Hematopoietic multipotent progenitor cell treated with erythropoietin and hydrocortisone succinate and interleukin-3 and kit ligand, for 8 days (in vitro differentiated cells): ENCODE data around the gene ZNF236.
A peak's percentile ranks its signal among the peaks of the same experiment; 100 is the strongest.

Experiments used
- DNase-seq: peaks from one replicate; pipeline ENCODE4 v3.0.0-alpha.2; 2015

Gene ZNF236

DNA sequence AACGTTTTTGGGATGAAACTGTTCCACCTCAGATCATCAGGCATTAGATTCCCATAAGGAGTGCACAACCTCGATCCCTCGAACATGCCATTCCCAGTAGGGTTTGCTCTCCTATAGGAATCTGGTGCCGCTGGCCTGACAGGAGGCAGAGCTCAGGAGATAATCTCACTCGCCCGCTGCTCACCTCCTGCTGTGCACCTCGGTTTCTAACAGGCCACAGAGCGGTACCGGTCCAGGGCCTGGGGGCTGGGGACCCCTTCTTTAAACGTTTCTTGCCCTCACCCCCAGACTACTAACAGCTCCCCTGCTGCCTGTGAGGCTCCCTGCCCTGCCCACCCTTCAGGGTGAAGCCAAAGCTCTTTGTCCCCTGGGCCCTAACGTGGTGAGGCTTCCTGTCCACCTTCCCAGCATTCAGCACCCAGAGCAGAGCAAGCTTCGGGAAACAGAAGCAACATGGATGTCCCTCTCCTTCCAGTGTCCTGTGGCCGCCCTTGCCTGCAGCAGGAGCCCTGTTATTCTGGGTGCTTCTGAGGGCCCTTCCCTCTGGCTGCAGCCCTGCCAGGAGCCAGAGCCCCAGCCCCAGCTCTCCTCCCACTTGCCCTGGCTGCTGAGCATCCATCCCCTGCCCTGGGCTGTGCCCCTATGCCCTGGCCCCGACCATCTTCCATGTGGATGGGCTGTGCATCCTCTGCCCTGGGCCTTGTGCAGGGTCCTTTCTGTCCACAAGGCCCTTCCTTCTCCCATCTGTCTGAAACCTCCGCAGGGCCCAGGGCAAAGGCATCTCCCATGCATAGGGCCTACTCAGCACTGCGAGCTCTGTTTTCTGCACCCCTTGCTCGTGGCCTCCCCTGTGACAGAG, 170.1 kb downstream of the ZNF236 start:
- DNase-seq: no peak

GRCh38 chr18:76993085-76993382, 170.7 kb downstream of the ZNF236 start:
- DNase-seq: no peak

DNA sequence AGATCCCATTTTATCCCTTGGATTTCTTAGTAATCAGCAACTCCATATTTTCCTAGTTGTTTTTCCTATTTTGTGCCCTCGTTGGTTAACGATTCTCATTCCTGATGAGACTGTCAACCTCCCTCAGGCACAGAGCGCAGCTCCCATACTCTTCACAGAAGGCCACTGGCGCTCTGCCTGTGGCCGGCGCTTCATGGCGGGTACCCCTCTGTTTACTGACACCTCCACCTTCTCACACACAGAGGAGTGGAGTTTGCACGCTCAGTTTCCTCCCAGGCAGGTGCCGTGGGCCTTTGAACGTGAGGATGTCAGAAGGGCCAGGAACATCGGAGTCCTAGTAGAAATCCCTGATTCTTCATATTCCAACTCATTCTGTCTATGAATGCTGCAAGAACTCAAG, 171.2 kb downstream of the ZNF236 start:
- DNase-seq: no peak

DNA sequence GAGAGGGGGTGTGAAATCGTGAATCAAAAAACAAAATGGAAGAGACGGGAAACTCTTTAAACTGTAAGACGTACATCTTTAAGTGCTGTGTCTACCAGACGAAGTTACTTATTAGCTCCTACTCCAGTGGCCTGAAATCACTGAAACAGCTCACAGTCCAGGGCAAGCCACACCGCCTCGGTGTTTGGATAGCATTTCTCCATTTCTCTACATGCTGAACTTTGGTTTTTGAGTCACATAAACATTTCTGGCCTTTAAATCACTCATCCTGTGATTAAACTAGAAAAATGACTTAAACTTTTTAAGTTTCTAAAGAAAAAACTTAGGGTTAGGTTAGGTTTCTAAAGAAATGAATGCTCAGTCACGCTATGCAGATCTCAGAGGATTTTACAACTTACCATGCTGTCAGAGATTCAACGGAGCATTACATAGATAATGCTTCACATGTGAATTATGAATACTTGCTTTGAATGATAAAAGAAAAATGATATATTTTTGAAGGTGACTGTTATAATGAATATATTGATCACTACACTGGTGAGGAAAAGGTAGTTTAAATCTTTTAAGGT, 171.8 kb downstream of the ZNF236 start:
- no peak for DNase-seq

- no peak for DNase-seq
These were observed 173.5 kb downstream of the ZNF236 start for GRCh38 chr18:76995896-76996295.

DNA sequence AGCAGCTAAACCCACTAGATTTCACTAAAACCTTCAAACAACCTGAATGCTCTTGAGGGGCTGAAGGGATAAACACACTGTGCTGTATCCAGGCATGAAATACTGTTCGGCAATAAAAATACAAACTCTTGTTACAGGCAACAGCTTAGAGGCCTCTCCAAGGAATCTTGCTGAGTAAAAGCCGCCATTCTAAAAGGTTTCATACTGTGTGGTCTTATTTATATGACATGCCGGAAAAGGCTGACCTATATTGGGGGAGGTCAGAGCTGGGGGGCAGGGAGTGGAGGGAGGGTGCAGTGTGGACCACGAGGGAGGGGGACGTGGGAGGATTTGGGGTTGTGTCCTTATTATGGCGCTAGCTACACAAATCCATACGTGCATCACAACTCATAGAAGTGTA, 174.1 kb downstream of the ZNF236 start:
- no peak for DNase-seq

- no peak for DNase-seq
These were observed 175.8 kb downstream of the ZNF236 start for GRCh38 chr18:76997951-76998808.

DNA sequence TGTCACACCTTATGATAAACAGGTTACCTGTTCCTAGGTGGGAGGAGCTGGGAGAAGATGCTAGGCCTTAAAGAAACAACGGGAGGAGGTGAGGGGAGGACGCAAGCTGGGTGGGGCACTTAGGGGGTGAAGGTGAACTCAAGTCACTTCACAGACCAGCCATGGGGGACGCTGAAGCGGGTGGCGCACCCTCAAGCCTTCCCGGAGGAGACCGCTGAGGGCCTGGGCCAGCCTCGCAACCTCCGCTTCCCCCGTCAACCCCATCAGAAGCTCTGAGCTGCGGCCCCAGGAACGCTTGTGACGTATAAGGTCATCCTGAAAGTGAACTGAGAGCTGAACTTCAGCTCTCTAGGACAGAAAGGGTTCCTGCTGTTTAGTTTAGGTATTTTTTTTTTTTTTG, 176.7 kb downstream of the ZNF236 start:
- DNase-seq: no peak

- DNase-seq: peak; percentile 42
These were observed 178.2 kb downstream of the ZNF236 start for GRCh38 chr18:77000527-77000926.

- no peak for DNase-seq
These were observed 178.7 kb downstream of the ZNF236 start for GRCh38 chr18:77001041-77001440.

DNA sequence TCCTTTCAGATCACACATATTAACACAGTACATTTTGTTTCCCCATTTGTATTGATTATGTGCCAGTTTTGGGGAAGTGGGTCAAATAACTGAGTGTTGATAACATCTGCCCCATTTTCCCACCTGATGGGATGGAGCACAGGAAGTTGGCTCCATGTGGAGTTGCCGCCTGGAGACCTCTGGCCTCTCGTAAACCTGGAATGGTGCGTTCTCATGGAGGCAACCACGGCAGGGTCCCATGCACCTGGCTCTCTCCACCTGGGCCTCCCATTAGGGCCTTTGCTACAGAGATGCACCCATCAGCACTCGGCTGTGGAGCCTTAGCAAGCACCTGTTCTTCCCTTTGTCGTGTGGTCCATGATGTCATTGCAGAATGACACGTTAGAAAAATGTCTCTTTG, 179.6 kb downstream of the ZNF236 start:
- DNase-seq: no peak

GRCh38 chr18:77002496-77002895, 180.1 kb downstream of the ZNF236 start:
- DNase-seq: no peak

DNA sequence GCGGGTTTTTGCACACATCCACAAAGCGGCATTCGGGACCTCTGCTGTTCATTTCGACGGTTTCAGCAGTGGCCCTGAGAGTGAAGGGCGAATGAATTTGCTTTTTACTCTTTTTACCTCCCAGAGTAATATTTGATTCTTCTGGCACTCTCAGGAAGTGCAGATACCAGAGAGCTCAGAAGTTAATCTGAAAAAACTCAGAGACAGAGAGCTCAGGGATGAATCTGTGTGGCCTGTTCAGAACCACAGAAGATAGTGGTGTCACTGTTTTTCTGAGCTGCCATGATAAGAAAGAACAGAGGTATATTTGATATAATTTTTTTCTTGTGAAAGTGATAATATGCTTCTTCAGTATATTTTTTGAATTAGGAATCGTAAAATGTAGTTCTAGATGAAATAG, 181.0 kb downstream of the ZNF236 start:
- DNase-seq: peak; percentile 50

- no peak for DNase-seq
These were observed 182.4 kb downstream of the ZNF236 start for GRCh38 chr18:77004555-77005380.

DNA sequence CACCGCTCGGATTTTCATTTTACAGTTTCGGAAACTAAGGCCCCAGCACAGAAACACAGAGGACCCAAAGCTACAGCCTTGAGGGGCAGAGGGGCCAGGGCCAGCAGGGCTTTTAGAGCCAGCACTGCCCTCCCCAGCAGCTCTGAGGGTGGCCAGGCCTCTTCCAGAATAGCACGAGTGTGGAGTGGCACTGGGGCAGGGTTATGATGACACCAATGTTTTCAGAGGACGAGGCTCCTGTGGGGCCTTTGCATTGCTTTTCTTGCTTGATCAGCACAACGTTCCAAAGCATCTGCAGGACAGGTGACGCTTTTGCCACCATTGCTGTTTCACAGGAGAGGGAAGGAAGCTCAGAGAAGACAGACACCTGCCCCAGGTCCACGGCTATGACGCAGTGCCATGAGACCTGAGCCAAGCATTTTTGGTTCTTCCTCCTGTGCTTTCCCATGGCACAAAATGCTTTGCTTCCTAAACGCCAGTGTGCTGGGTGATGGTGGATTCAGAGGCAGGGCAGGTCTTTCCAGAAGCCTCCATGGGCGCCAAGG, 183.4 kb downstream of the ZNF236 start:
- no peak for DNase-seq

- no peak for DNase-seq
These were observed 184.2 kb downstream of the ZNF236 start for GRCh38 chr18:77006305-77007175.

DNA sequence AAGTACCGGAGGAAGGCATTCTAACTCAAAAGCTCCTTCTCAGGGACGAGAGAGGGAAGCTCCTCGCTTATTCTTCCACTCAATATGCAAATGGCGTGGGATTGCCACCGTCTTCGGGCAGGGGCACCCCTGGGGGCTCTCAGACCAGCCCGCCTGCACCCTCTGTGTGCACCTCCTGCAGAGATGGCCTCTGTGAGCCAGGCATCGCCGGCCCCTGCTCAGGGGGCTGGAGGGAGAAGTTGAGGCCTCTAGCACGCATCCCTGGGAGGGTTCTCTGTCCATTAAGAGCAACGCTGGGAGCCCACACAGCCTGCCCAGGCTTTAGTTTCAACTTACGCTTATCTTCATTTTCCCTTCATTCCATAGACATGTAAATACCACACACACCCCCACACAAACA, 184.9 kb downstream of the ZNF236 start:
- no peak for DNase-seq

DNA sequence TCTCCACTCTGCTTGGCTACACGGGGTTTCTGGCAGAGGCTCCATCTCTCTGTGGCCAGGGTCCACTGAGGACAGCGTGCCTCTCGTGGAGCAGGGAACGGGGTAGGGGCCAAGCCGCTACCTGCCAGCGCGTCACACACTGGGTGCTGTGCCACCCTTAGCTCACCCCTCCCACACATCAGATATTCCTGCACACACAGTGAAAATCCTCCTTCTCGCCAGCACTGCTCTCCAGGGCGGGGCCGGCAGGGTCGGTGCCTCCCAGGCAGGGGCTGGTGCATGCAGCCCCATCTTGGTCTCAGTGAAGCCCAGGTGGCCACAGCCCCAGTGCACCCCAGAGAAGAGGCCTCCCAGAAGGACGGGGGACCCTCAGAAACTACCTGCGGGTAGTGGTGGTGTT, 185.6 kb downstream of the ZNF236 start:
- no peak for DNase-seq

DNA sequence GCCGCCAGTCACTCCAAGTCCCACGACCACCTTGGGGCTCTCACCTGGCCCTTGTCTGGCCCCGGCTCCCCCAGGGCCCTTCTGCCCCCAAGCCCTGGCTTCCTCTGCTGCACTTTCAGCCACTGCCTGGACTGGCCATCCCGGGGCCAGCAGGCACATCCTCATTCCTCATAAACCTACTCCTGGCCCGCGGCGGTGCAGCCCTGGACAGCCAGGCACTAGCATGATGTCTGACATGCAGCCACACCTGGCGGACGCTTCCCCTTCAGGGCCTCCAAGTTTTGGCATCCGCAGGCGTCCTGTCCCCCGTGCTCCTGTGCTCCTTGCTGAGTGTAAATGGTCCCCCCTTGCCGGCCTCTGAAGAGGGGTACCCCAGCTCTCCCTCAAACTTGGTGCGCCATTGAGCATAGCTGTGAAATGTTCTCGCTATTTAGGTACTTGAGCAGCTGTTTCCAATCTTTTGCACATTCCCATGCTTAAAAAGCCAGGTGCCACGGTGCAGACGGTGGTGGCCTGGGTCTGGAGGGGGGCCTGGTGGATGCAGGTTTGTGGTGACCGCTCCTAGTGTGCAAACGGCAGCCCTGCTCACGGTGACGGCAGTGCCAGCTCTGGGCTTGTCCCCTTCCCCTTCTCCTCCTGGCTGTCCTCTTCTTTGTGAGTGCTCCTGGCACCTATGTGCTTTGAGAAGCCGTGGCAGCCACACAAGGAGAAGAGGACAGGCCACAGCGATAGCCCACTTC, 186.4 kb downstream of the ZNF236 start:
- no peak for DNase-seq

DNA sequence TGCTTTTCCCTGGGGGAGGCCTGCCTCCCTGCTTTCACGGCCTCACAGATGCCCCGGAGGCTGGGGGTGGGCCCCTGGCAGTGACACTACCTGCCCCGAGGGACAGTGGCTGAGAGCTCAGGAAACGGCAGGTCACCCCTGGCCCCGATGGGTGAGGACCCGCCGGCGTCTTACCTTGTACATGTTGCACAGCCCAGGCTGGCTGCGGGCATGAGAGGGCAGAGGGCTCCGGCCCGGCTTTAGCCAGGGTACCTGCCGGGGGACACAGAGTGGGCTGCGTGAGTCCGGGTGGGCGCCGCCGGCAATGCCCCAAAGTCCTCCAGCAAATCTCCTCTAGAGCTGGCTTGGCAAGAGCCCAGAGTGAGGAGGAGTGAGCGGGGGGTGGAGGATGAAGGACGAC, 187.3 kb downstream of the ZNF236 start:
- no peak for DNase-seq

DNA sequence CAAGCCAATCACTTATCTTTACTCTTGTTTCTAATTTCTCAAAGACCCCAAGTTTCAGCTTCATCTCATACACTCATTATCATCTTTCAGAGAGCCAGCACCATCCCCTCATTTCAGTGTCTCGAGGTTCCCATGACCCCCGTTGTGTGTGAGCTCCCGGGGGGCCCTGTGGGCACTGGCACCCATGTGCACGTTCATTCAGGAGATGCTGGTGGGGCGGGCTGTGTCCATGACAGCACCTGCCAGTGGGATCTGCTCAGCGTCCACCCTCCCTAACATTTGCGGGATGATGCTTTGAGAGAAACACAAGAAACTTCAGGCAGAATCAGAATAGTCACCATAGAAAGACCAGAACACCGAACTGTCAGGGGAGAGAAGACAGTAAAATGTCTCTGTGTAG, 189.8 kb downstream of the ZNF236 start:
- no peak for DNase-seq
